GM19099 (cell line): ENCODE data around the gene LHX4.

Source experiments
- POLR2A ChIP-seq: IDR thresholded peaks from 3 replicates; pipeline ENCODE4 v1.6.1; 2011; ENCODE audit warnings: low read depth; ENCODE audit not compliant: insufficient read length; ENCODE audit errors: extremely low read depth

The LHX4 gene

DNA sequence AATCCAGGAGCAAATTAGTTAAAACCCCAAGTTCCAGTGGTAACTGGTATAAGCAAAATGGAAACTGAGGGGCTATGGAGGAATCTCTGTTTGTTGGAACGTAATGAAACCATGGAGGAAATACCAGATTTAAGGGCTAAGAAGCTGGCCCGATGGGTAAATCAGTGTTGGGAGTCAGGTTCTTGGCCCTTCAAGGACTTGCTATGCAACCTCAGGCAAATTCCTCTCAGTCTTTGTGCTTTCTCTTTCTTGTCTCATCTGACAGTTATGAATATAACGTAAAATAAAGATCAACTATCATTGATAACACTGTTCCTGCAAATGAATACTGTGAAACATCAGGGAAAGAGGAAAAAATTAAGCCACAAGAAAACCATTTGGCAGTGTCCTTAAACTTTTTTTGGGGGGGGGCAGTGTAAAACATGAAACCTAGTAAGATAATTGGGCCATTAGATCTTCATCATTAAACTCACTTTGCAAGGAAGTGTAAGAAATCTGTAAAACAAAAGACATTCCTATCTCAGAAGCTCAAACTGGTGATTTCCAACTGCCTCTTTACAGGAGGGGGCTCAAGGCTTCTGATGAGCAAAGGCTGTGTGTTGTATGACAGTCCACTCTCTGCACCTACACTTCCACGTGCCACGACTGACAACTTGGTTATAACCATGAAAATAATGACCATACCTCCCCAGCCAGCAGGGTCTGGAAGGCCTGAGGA, 47.6 kb downstream of the LHX4 start:
- TF ChIP-seq POLR2A = no peak

DNA sequence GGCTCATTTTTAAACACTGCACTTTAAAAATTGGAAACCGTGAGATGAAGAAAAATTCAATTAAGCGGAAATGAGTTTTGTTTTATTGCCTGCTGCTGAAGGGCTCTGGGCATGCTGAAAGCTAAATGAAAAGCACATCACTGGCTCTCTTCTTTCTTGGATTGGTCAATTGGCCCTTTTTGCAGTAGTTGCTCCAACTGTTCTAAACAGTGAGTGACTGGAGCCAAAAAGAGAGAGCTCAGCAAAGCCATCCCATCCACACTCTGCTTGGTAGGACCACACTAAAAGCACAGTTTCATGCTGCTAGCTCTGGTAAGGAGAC, 48.1 kb downstream of the LHX4 start:
- TF ChIP-seq POLR2A = no peak

DNA sequence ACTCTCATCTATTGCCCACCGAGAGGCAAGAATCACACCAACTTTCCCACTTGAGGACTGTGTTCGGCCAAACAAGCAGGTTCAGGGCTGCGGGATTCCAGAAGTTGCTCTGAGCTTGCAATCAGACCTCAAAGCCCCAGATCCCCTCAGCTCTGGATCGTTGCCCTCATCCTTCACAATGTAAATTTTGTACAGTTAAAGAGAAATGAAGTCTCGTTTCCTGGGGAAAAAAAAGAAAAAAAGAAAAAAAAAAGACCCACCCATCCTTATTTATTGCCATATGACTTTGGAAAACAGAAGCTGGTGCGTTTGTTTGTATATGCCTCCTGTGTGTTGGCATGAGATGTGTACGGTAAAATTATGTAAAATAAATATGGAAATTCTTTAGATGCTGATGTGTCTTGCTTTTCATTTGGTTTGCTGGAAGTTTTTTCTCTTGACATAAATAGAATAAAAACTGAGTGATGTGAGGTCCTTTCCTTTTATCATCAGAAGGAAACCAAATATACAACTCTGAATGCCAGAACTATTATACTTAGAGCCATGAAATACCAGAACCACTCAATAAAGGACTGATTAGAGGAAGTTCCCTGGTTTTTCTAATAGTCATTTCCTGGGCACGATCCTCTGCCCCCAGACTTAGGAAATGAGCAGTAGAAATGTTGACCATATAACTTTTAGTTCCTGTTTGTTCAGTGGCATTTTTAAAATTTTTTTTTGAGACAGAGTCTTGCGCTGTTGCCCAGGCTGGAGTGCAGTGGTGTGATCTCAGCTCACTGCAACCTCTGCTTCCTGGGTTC, 48.7 kb downstream of the LHX4 start:
- no peak for TF ChIP-seq POLR2A

- no peak for TF ChIP-seq POLR2A
These were observed 49.6 kb downstream of the LHX4 start for GRCh38 chr1:180279651-180280050.

GRCh38 chr1:180280617-180281016, 50.6 kb downstream of the LHX4 start:
- TF ChIP-seq POLR2A = no peak

DNA sequence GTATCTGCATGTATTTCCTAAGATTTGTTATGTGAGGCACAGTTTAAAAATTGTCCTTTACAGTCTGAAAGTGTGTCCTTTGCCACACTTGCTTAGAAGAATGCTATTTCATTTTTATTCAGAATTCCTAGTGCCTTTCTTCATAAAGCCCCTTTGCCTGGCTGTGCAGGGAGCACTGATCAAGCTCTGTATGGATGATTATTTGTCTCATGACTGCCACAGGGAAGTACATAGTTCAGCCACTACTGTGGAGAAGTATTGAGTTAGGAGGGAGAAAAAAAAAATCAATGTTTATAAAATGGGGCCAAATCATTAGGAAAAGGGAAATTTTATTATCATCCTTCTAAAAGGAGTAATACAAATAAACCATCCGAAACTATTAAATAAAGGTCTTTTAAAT, 51.4 kb downstream of the LHX4 start:
- no peak for TF ChIP-seq POLR2A

DNA sequence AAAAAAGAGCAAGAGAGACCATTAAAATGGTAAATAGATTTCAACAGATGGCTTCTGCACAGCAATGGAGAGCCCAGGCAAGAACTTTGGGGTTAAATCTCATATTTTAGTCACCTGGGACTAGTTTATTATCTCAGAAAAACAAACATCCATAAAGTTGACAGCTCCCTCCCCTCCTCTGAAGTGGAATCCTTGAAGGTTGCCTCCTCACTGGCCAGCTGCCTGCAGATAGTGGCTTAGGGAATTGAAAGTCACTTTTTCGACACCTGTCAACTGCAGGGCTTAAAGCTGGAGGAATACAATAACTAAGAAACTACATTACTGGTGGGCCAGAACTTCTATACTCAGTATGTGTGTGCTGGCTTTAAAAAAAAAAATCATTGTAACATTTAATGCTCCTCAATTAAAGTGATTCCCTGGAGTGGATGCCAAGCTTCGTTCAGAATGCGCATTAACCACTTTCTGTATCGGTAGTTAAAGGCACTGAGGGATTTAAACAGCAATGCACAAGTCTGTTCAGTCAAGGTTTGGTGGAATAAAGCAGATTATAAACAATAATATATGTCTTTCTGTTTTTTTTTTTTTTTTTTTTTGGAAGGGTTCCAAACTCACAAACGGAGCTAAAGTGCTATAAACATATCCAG, 52.5 kb downstream of the LHX4 start:
- TF ChIP-seq POLR2A = no peak

GRCh38 chr1:180283098-180283497, 53.0 kb downstream of the LHX4 start:
- no peak for TF ChIP-seq POLR2A

DNA sequence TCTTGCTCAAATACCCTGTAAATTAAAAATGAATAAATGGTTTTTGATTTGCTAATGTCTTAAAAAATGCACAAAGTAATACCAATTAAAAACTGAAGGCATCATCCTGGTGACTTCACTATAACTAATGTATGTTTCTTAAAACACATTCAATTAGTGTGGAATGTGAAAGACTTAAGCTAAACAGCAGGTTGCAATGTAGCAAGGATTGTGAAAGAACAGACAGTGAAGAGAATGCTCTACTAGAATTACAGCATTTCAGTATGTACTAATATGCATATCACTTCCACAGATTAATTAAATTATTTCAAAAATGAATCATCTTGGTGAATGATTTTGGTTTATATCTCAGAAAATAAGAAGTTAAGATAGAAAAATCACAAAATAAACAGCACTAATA, 56.4 kb downstream of the LHX4 start:
- no peak for TF ChIP-seq POLR2A

DNA sequence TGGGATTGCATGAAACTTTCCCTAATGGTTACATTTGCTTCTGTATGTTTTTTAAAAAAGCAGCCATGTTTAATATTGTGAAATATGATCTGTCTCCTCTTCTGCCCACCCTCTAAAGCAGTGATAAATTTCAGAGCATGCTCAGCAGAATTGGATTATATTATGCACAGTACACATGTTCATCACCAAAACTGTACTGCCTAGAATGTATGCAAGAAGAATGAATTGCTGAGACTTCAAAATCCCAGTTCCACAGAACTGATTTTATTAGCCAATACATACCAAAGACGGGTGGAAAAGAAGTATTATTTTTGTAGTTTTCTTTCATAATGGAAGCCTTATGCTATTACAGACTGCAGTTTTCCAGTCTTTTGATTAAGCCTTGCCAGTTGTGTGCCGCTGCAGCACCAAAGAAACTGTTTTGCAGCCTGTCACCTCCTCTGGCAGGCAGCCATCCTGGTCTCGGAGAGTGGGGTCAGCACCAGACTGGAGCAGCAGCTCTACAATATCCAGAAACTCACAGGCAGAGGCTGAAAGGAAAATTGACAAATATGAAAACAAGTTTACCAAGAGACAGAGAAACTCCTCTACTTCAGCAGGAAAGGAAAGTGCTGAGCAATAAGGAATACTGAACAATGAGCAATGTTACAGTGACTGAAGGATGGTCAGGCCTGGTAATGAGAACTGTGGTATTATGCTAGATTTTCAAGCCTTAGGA, 58.1 kb downstream of the LHX4 start:
- no peak for TF ChIP-seq POLR2A

DNA sequence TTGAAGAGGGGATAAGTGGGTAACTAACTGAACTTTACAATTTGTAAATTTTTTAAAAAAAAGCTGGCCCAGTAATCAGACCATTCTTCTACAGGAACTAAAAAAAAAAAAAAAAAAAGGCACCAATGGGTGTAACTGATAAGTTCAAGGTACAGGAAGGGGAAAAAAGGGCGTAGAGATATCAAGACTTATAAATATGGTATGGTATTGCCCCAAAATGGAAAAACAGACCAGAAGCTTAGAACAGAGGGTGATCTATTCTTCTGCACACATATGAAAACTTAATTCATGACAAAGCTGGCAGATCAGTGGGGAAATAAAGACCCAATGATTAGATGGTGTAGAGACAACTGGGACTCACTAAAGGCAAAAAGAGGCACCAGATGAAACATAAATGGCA, 58.9 kb downstream of the LHX4 start:
- no peak for TF ChIP-seq POLR2A

GRCh38 chr1:180290265-180291001, 60.4 kb downstream of the LHX4 start:
- TF ChIP-seq POLR2A = no peak

- TF ChIP-seq POLR2A = no peak
These were observed 60.9 kb downstream of the LHX4 start for GRCh38 chr1:180291004-180291403.

GRCh38 chr1:180294711-180295110, 64.6 kb downstream of the LHX4 start:
- no peak for TF ChIP-seq POLR2A

DNA sequence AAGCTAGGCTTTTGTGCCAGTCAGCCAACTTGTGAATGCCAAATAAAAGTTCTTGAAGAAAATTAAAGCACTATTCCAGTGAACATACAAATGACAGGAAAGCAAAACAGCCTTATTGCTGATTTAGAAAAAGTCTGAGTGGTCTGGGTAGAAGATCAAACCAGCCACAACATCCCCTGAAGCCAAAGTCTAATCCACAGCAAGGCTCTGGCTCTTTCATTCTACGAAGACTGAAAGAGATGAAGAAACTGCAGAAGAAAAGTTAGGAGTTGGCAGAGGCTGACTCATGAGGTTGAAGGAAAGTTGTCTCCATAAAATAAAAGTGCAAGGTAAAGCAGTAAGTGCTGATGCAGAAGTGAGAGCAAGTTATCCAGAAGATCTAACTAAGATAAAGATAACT, 65.9 kb downstream of the LHX4 start:
- no peak for TF ChIP-seq POLR2A
